HG02852 (cell line): ENCODE data around the gene GJB4.
A peak's percentile ranks its signal among the peaks of the same experiment; 100 is the strongest.
"Not testable (repeated sequence)": the region's sequence is repeated elsewhere in the genome, so short reads cannot be mapped to it uniquely, and the experiment has no call there.

ENCODE experiments used
- ATAC-seq: cut with Tn5 transposase; IDR thresholded peaks from one replicate; pipeline ENCODE4 v1.9.1; 2021; ENCODE audit warnings: mild to moderate bottlenecking, moderate library complexity; ENCODE audit not compliant: unreplicated experiment

The GJB4 gene

DNA sequence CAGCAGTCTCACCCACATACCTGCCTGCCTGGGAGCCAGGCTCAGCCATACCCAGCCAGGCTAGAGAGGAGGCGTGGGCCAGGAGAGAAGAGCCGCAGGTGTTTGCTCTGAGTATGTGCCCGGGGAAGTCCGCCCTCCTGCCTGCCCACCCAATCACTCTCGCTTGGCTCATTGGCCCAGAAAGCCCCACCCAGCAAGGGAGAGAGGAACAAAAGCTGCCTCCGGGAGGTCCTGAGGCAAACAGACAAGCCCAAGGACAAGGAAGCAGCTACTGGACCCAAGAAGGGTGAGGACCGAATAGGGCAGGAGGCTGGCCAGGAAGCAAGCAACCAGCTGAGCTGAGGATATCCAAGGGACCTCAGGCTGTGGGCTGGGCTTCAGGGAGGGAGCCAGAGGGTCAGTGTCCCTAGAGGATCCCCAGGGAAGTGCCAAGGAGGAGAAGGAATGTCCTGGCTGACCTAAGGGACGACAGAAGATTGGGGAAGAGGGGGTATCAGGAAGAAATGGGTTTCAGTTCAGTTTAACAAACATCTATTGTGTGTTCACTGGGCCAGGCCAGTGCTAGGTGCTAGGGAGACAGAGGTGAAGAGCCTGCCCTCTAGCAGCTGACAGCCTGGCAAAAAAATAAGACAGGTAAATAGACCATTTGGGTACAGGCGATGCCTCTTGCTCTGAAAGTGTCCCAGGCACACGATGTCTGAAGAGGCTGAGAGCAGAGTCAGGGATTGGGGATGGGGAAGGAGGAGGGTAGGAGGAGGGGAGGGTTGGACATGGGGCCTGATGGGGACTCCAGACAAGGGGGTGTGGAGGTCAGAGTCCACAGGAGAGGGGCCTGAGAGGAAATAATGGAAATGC lies at the start of gene GJB4:
GJB4 (plus strand) TSS at position 238 of the 855 bp plus-strand sequence. CDS start 1,515 bp downstream, outside the sequence.
- ATAC-seq, result no peak

GRCh38 chr1:34710812-34711211 lies 48.7 kb upstream of the GJB4 start:
- ATAC-seq, result no peak

GRCh38 chr1:34711485-34711884 lies 48.1 kb upstream of the GJB4 start:
- no peak for ATAC-seq

DNA sequence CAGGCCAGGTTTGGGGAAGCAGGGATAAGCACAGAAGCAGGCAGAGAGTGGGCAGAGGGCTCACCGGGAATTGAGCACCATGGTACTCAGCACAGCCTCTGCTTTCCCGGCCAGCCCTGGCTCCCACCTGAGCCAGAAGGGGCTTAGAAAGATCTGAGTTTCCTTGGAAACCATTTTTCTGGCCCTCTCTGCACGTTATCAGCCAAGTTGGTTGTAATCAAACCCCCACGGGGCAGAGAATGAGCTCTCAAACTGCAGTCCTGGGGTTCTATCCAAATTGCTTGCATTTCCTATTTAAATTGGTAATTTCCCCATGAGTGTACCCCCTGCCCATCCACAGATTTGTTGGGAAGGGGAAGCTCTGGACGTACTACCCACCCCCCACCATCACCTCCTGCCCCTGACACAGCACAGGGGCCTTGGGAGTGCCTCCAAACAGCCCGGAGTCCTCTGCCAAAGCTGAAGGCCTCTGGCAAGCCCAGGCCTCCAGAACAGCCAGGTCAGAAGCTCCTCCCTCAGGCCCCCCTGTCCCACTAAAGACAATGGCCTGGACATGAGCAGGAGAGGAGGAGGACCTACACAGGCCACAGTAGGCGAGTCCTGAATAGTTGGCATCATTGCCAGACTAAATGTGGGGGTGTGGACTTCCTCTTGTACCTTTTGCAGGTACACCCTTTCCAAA lies 47.4 kb upstream of the GJB4 start:
- ATAC-seq, result no peak

- no peak for ATAC-seq
Measured at GRCh38 chr1:34713443-34713842, 46.1 kb upstream of the GJB4 start.

DNA sequence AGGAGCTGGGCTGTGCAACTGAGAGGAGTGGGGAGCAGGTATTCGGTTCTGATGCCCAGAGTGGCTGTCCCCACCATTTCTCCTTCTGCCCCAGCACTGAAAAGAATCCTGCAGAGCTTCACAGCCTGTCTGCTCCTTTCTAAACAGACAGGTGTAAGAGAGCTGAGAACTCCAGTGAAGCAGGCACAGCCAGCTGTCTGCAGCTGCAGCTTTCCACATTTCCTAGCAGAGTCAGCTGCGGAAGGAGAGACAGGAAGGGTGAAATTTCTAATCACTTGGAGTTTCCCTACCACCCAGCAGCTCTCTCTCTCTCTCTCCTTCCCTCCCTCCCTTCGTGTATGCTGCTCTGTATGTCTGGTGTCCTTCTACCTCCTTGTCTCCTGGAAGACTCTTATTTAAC lies 45.2 kb upstream of the GJB4 start:
- no peak for ATAC-seq

- ATAC-seq, result no peak
Measured at GRCh38 chr1:34715139-34715538, 44.4 kb upstream of the GJB4 start.

DNA sequence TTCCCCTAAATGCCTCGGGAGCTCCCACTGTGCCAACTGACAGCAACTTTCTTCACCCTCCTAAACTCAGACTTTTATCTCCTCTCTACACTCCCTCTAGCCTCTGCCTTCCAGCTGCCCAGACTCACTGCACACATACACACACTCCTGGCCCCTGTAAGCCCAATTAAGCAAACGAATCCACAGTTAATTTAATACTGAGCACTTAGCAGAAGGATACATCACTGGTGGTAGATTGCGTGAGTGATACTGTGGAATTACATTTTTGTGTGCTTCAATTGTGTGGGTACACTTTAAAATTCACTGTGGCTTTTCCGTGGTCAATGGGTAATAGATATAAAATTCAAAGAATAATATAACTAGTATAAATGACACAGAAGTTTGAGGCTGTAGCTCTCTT lies 38.3 kb upstream of the GJB4 start:
- ATAC-seq, result no peak

- ATAC-seq, result no peak
Measured at GRCh38 chr1:34721646-34722355, 37.7 kb upstream of the GJB4 start.

DNA sequence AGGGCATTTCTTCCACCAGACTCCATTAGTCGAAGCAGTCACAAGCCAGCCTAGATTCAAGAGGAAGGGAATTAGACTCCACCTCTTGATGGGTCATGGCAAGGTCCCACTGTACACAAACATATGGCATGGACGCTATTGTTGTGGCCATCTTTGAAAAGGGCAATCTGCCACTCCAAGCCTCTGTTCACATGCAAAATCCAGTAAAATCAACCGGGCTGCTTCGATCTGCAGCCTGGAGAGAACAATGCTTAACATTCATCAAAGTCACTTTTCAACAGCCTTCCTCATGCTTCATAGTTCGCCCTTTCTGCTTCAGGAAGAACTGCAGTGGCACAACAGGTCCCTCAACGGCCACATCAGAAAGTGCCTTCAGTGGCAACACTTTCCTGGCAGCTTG lies 32.7 kb upstream of the GJB4 start:
- ATAC-seq, result no peak

DNA sequence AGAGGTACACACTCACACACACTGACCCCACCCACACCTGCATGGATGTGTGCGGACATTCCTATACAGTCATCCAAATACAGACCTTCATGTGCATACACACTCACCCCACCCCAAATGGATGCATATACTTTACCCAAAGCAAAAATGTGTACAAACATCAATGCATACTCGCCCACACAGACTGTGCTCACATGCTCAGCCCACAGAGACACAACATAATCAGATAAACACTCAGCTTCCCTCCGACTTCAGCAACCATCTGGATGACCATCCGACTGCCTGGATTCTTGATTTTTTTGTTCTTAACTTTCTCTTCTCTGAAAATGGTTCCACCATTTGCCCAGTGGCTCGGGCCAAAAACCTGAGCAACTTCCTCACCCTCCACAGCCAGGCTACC lies 29.1 kb upstream of the GJB4 start:
- ATAC-seq, result no peak

DNA sequence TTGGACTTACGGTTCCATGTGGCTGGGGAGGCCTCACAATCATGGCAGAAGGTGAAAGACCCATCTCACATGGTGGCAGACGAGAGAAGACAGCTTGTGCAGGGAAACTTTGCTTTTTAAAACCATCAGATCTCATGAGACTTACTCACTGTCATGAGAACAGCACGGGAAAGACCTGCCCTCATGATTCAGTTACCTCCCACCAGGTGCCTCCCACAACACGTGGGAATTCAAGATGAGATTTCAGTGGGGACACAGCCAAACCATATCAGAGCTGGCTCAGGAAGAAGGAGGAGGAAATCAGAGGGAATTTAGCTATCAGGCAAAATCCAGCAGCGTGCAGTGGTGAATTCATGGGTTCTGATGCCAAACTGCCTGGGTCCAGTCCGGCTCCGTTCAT lies 26.7 kb upstream of the GJB4 start:
- not testable (repeated sequence) for ATAC-seq

GRCh38 chr1:34736692-34737091 lies 22.8 kb upstream of the GJB4 start:
- no peak for ATAC-seq

DNA sequence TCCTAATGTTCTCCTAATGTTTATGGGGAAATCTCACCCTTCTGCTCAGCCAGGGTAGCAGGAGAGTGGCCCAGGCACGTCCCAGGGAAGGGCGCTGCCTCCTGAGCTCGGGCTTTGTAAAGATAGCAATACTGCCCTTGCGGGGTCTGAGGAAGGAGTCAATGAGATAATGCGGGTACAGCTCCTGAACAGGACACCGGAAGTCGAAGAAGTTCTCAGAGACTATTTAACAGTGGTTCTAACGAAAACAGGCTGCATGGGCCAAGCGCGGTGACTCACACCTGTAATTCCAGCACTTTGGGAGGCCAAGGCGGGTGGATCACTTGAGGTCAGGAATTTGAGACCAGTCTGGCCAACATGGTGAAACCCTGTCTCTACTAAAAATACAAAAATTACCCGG lies 22.3 kb upstream of the GJB4 start:
- ATAC-seq, result not testable (repeated sequence)

- ATAC-seq, result no peak
Measured at GRCh38 chr1:34739613-34740012, 19.9 kb upstream of the GJB4 start.

DNA sequence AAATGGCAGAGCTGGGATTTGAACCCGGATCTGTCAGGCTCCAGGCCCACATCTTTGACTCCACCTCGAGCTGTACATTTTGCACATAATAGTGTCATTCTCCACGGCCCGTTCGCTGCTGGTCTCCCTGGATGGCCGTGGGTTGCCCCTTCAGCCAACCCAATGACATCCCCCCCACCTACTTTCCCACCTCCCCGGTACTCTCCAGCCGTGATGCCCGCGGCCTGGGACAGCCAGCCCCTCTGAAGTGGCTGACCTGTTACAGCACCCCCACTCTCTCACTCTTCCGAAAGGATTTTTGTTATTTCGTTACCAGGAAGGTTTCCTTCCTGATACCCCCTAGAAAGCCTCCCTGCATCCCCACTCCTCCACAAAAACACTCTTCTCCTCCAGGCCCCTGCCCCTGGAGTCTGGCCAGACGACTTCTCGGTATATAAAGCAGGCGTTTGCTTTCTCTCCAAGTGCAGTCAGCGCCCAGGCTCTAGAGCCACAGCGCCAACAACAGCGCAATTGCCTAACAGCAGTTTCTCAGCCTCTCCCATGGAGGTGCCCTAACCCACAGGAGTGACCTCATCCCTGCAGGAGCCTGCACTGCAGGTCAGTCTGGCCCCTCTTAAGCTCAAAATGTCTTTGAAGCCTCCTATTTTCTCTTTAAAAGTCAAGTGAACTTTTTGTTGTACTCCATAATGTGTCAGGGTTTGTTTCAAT lies 19.2 kb upstream of the GJB4 start:
- no peak for ATAC-seq

- peak; percentile 71 for ATAC-seq
Measured at GRCh38 chr1:34742667-34743270, 16.8 kb upstream of the GJB4 start.

DNA sequence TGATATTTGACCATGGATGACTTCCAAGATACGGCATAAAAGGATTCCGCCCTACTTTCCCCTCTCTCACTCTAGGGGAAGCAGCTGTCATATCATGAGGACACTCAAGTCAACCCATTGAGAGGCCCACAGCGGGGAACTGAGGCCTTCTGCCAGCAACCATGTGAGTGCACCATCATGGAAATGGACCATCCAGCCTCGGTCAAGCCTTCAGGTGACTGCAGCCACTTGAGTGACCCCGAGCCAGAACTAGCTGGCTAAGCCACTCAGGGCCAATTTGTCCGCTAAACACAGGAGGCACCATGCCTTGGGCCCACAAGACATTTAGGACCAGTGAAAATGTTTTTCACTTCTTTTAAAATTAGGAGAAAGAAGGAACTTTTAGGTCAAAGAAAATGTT lies 15.8 kb upstream of the GJB4 start:
- ATAC-seq, result no peak

DNA sequence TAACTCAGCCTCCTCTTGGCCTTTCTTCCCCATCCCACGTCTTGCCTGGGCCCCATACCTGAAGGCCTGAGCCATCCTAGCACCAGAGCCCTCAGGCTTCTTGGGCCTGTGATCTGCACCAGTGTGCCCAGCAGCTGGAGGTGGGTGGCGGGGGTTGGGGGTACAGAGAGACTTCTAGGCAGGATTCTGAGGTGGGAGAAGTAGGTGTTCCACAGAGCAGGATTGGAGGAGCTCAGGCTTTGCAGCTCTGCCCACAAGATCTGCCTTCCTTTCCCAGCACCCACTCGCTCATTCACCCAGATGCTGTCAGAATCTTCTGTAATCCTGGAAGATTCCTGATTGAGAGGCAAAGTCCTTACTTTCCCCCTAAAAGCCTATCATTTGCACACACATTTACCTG lies 14.7 kb upstream of the GJB4 start:
- ATAC-seq, result no peak

GRCh38 chr1:34745666-34746065 lies 13.9 kb upstream of the GJB4 start:
- ATAC-seq, result no peak

DNA sequence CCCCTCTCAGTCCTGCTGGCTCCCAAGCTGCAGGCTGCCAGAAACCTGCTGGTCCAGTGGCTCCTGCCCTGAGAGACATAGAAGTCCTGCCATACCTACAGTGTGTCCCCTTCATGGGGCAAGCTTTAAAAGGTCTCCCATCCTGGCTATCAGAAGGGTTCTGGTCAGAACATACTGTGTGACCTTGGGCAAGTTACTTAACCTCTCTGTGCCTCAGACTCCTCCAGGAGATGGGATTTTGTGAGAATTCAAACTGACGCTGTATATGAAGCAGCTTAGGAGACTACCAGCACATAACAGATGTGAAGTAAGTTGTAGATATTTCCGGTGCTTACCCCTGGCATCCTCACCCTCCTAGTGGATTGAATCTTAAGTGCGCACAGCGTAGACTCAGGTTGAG lies 13.4 kb upstream of the GJB4 start:
- ATAC-seq, result no peak
